ENCODE measurements around the gene HSPA12A. TPM values are rescaled to one million over a fixed set of nuclear protein-coding genes. Genes with fewer than 3 reads are reported as not detected.

Gene HSPA12A
- total RNA-seq, 4 donors from 2014 or later, result 125 to 187 (median 147) TPM

GRCh38 chr10:116718058-116718457 is 24.3 kb downstream of the HSPA12A start:
- Histone ChIP-seq H3K36me3 (no peaks in the 10 kb centered on the region), H3K27ac (peak overlapping the region in 2 of 4 donors; percentile 66 to 76), H3K4me1 (peaks cover 0 to 97% (median 63%) of the 10 kb centered on the region in 4 donors), H3K9me3 (no peaks in the 10 kb centered on the region), H3K27me3 (no peaks in the 10 kb centered on the region), H3K4me3 (no peak overlapping the region)
- no peak for TF ChIP-seq POLR2A (IDR thresholded peaks at IDR 0.05)
- TF ChIP-seq EP300 (IDR thresholded peaks at IDR 0.05), result no peak
- TF ChIP-seq, protein P1, sequence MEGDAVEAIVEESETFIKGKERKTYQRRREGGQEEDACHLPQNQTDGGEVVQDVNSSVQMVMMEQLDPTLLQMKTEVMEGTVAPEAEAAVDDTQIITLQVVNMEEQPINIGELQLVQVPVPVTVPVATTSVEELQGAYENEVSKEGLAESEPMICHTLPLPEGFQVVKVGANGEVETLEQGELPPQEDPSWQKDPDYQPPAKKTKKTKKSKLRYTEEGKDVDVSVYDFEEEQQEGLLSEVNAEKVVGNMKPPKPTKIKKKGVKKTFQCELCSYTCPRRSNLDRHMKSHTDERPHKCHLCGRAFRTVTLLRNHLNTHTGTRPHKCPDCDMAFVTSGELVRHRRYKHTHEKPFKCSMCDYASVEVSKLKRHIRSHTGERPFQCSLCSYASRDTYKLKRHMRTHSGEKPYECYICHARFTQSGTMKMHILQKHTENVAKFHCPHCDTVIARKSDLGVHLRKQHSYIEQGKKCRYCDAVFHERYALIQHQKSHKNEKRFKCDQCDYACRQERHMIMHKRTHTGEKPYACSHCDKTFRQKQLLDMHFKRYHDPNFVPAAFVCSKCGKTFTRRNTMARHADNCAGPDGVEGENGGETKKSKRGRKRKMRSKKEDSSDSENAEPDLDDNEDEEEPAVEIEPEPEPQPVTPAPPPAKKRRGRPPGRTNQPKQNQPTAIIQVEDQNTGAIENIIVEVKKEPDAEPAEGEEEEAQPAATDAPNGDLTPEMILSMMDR (IDR thresholded peaks at IDR 0.05), result no peak
- 27 to 84% methylated on average over 2 of the region's 2 CpGs for WGBS, 2 donors
- DNase-seq (ENCODE audit: low spot score in 2 of 2), result no peak

GRCh38 chr10:116716381-116716780 is 26.0 kb downstream of the HSPA12A start:
- Histone ChIP-seq H3K27me3 (no peaks in the 10 kb centered on the region), H3K9me3 (no peaks in the 10 kb centered on the region), H3K27ac (peak overlapping the region in 1 of 4 donors; percentile 1), H3K36me3 (no peaks in the 10 kb centered on the region), H3K4me1 (peaks cover 0 to 95% (median 54%) of the 10 kb centered on the region in 4 donors), H3K4me3 (no peak overlapping the region)
- DNase-seq (ENCODE audit: low spot score in 2 of 2), result no peak
- WGBS, 2 donors, result 18 to 25% methylated on average over 3 to 4 of the region's 4 CpGs
- TF ChIP-seq, protein P1 (IDR thresholded peaks at IDR 0.05), result no peak
- TF ChIP-seq EP300 (IDR thresholded peaks at IDR 0.05) (no peak), POLR2A (IDR thresholded peaks at IDR 0.05) (no peak)

DNA sequence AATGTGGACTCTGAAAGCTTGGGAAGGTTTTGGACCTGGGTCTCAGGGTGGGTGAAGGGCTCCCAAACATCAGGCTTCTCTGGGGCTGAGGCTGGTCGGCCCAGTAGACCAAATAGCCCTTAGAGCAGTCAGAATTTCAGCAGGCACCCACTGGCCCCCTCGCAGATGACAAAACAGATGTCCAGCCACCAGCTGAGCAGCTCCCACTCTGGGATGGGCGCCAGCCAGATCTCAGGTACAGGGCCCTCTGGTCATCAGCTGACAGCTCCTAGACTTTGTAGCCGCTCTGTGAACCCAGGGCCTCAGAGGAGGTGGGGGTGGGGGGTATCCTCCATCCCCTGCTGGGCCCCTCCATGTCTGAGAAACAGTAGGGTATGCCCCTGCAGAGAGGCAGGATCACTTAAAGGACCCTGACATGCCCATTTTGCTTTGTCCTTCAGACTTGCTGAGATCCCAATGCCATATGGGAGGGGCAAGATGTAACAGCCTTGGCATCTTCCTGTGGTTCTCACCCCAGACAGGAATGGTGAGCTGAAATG is 26.5 kb downstream of the HSPA12A start:
- no peaks in the 10 kb centered on the region for H3K36me3 ChIP-seq
- peaks cover 0 to 95% (median 50%) of the 10 kb centered on the region in 4 donors for H3K4me1 ChIP-seq
- WGBS, 2 donors, result 88 to 100% methylated on average over 1 to 2 of the region's 4 CpGs
- H3K4me3 ChIP-seq, result no peak overlapping the region
- H3K9me3 ChIP-seq, result no peaks in the 10 kb centered on the region
- DNase-seq (ENCODE audit: low spot score in 2 of 2), result no peak
- TF ChIP-seq POLR2A (IDR thresholded peaks at IDR 0.05) (no peak), EP300 (IDR thresholded peaks at IDR 0.05) (no peak)
- TF ChIP-seq, protein P1 (IDR thresholded peaks at IDR 0.05), result no peak
- peak overlapping the region in 1 of 4 donors; percentile 1 for H3K27ac ChIP-seq
- no peaks in the 10 kb centered on the region for H3K27me3 ChIP-seq

DNA sequence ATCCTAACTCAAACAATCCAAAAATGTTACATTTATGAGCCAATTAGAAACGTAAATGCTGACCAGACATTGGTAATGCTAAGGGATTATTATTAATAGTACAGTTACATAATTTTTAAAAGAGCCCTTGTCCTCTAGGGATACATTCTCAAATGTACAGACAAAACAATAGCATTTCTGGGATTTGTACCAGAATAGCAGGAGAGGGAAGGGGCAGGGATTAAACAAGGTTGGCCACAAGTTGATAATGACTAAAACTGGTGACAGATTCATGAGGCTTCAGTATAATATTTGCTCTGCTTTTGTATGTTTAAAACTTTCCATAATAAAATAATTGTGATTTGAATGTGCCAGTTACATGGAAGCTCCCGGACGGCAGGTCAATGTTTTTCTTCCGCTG is 27.0 kb downstream of the HSPA12A start:
- 62 to 70% methylated on average over 4 of the region's 4 CpGs for WGBS, 2 donors
- no peaks in the 10 kb centered on the region for H3K27me3 ChIP-seq
- peak overlapping the region in 1 of 4 donors; percentile 1 for H3K27ac ChIP-seq
- peaks cover 0 to 95% (median 46%) of the 10 kb centered on the region in 4 donors for H3K4me1 ChIP-seq
- H3K9me3 ChIP-seq, result no peaks in the 10 kb centered on the region
- no peaks in the 10 kb centered on the region for H3K36me3 ChIP-seq
- no peak for TF ChIP-seq POLR2A (IDR thresholded peaks at IDR 0.05)
- DNase-seq (ENCODE audit: low spot score in 2 of 2), result no peak
- H3K4me3 ChIP-seq, result no peak overlapping the region

GRCh38 chr10:116713846-116714245 is 28.5 kb downstream of the HSPA12A start:
- H3K4me3 ChIP-seq, result no peak overlapping the region
- TF ChIP-seq POLR2A (IDR thresholded peaks at IDR 0.05), result no peak
- TF ChIP-seq EP300 (IDR thresholded peaks at IDR 0.05), result no peak
- TF ChIP-seq, protein P1 (IDR thresholded peaks at IDR 0.05), result no peak
- 33 to 55% methylated on average over 1 of the region's 1 CpG for WGBS, 2 donors
- no peaks in the 10 kb centered on the region for H3K36me3 ChIP-seq
- DNase-seq (ENCODE audit: low spot score in 2 of 2), result no peak
- H3K27me3 ChIP-seq, result no peaks in the 10 kb centered on the region
- H3K27ac ChIP-seq, result no peak overlapping the region
- H3K9me3 ChIP-seq, result no peaks in the 10 kb centered on the region
- peaks cover 0 to 94% (median 41%) of the 10 kb centered on the region in 4 donors for H3K4me1 ChIP-seq
